ENCODE data around the gene GFY.

- TF ChIP-seq, protein P1, sequence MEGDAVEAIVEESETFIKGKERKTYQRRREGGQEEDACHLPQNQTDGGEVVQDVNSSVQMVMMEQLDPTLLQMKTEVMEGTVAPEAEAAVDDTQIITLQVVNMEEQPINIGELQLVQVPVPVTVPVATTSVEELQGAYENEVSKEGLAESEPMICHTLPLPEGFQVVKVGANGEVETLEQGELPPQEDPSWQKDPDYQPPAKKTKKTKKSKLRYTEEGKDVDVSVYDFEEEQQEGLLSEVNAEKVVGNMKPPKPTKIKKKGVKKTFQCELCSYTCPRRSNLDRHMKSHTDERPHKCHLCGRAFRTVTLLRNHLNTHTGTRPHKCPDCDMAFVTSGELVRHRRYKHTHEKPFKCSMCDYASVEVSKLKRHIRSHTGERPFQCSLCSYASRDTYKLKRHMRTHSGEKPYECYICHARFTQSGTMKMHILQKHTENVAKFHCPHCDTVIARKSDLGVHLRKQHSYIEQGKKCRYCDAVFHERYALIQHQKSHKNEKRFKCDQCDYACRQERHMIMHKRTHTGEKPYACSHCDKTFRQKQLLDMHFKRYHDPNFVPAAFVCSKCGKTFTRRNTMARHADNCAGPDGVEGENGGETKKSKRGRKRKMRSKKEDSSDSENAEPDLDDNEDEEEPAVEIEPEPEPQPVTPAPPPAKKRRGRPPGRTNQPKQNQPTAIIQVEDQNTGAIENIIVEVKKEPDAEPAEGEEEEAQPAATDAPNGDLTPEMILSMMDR (IDR thresholded peaks at IDR 0.05), result no peak
- no peak for TF ChIP-seq POLR2A (IDR thresholded peaks at IDR 0.05)
- no peak for TF ChIP-seq POLR2AphosphoS5 (IDR thresholded peaks at IDR 0.05)
These were observed 869 bp downstream of the GFY start for GRCh38 chr19:49425922-49426592.

All from breast epithelium (tissue), 3 donors.